HepG2 (cell line): ENCODE data around the gene GCH1. TPM values are rescaled to one million over a fixed set of nuclear protein-coding genes. Genes with fewer than 3 reads are reported as not detected.

Experiments
- ATAC-seq: fragments of 200-7000 bp; cut with Tn5 transposase; 3 replicates; pipeline ENCODE4 v1.9.1; 2020; ENCODE audit warnings: mild to moderate bottlenecking, moderate library complexity
- BruUV-seq: library from RNA; stranded (reverse); fragments of 400-500 nt; replicated peaks from 2 replicates; lab custom pipeline; 2021; lab: Mats Ljungman, UMichigan
- CTCF ChIA-PET: fragments of 300-600 bp; formaldehyde crosslinking; extraction: SDS; loops from one replicate; lab custom pipeline; 2021; ENCODE audit warnings: low total read pairs, inconsistent platforms, low intra/inter-chr PET ratio; lab: Yijun Ruan, JAX
- POLR2A ChIA-PET: fragments of 350-600 bp; sonication (Branson Sonifier 250); formaldehyde crosslinking; loops from one replicate; lab custom pipeline; 2020; ENCODE audit warnings: antibody characterized with exemption, inconsistent platforms; lab: Yijun Ruan, JAX
- DNase-seq: peaks from one replicate; pipeline ENCODE4 v3.0.0-alpha.2; 2015; ENCODE audit warnings: low spot score
- FAIRE-seq: peaks from 3 replicates; lab custom pipeline; 2011; peaks lifted over from hg19 to GRCh38; lab: Jason Lieb, UNC
- H2AFZ ChIP-seq: one replicate; pipeline ENCODE4 v1.6.1; 2011; ENCODE audit warnings: low read length, inconsistent platforms
- H3K27ac ChIP-seq: fragments of 300-600 bp; 3 replicates; pipeline ENCODE4 v1.8.0; 2011; ENCODE audit warnings: mixed run types, mild to moderate bottlenecking, mixed read lengths, low read length, inconsistent platforms; ENCODE audit not compliant: insufficient read depth; ENCODE audit errors: extremely low read length
- H3K27me3 ChIP-seq, 2 experiments: fragments of 200-600 bp in 1 of 2; 2 replicates in 1 of 2; 3 replicates in 1 of 2; pipeline versions ENCODE4 v1.6.0 to v1.8.0; 2011; ENCODE audit warnings: low read length in 2 of 2, mild to moderate bottlenecking in 2 of 2, moderate library complexity in 2 of 2, inconsistent platforms in 1 of 2; ENCODE audit not compliant: insufficient read depth in 2 of 2, control insufficient read depth in 1 of 2
- H3K36me3 ChIP-seq, 2 experiments: fragments of 200-600 bp in 1 of 2; replicated peaks in 1 of 2; 2 replicates in 1 of 2; 3 replicates in 1 of 2; pipeline versions ENCODE4 v1.5.1 to v1.8.0; 2011; ENCODE audit warnings: low read length in 2 of 2, inconsistent platforms in 1 of 2; ENCODE audit not compliant: insufficient read depth in 2 of 2, control insufficient read depth in 1 of 2
- H3K4me1 ChIP-seq: 2 replicates; pipeline ENCODE4 v1.5.1; 2012; ENCODE audit warnings: low read length, inconsistent platforms; ENCODE audit not compliant: insufficient read depth
- H3K4me2 ChIP-seq: 2 replicates; pipeline ENCODE4 v1.6.0; 2011; ENCODE audit warnings: low read depth, low read length, inconsistent platforms
- H3K4me3 ChIP-seq, 3 experiments: fragments of 200-600 bp in 1 of 3; sonication (generic), shearing (Covaris generic) in 1 of 3; replicated peaks in 1 of 3; 2 replicates each; pipeline ENCODE4 v1.5.1; 2011 to 2016; ENCODE audit warnings: low read length in 3 of 3, inconsistent platforms in 2 of 3, low read depth in 2 of 3, mild to moderate bottlenecking in 2 of 3, control low read depth in 1 of 3, mixed read lengths in 1 of 3; ENCODE audit not compliant: insufficient read depth in 1 of 3
- H3K79me2 ChIP-seq: one replicate; pipeline ENCODE4 v1.6.1; 2011; ENCODE audit warnings: low read length, inconsistent platforms; ENCODE audit not compliant: insufficient read depth
- H3K9ac ChIP-seq: 2 replicates; pipeline ENCODE4 v1.6.0; 2011; ENCODE audit warnings: mild to moderate bottlenecking, low read depth, low read length, inconsistent platforms; ENCODE audit not compliant: insufficient read depth
- H3K9me3 ChIP-seq: 2 replicates; pipeline ENCODE4 v1.5.1; 2012; ENCODE audit warnings: mild to moderate bottlenecking, low read length
- H4K20me1 ChIP-seq: 2 replicates; pipeline ENCODE4 v1.6.0; 2011; ENCODE audit warnings: inconsistent platforms, mild to moderate bottlenecking, low read length, moderate library complexity; ENCODE audit not compliant: insufficient read depth
- CREM ChIP-seq, 2 experiments: sonication (generic) in 1 of 2; formaldehyde crosslinking in 1 of 2; IDR thresholded peaks; 2 replicates each; pipeline versions ENCODE4 v1.4.0 to v1.6.1; 2016 to 2020; ENCODE audit warnings: antibody characterized with exemption in 1 of 2, mild to moderate bottlenecking in 1 of 2, missing genetic modification reagents in 1 of 2
- DRAP1 ChIP-seq: IDR thresholded peaks from 2 replicates; pipeline ENCODE4 v1.6.1; 2016; ENCODE audit warnings: missing genetic modification reagents, missing compliant biosample characterization
- GPN1 ChIP-seq: sonication (generic); formaldehyde crosslinking; IDR thresholded peaks from 2 replicates; pipeline ENCODE4 v1.5.1; 2020; ENCODE audit warnings: missing genetic modification reagents, borderline replicate concordance
- MAFF ChIP-seq: IDR thresholded peaks from 2 replicates; pipeline ENCODE4 v1.6.1; 2011; ENCODE audit warnings: low read depth, low read length, improper control_type of control experiment
- MEIS1 ChIP-seq: sonication (generic); formaldehyde crosslinking; IDR thresholded peaks from 2 replicates; pipeline ENCODE4 v1.9.0; 2021; ENCODE audit warnings: mild to moderate bottlenecking, missing genetic modification reagents, moderate library complexity, borderline replicate concordance
- PAX8 ChIP-seq: sonication (generic); formaldehyde crosslinking; IDR thresholded peaks from 2 replicates; pipeline ENCODE4 v1.8.0; 2022; ENCODE audit warnings: mild to moderate bottlenecking, missing genetic modification reagents, borderline replicate concordance
- POLR2AphosphoS2 ChIP-seq: IDR thresholded peaks from 2 replicates; pipeline ENCODE4 v1.6.1; 2011; ENCODE audit warnings: low read depth, low read length, improper control_type of control experiment
- ZNF224 ChIP-seq: sonication (generic); formaldehyde crosslinking; IDR thresholded peaks from 2 replicates; pipeline ENCODE4 v1.5.0; 2020; ENCODE audit warnings: mild to moderate bottlenecking, missing genetic modification reagents
- WGBS: methylation state at CpG from one replicate; pipeline ENCODE4 v1.1.6; 2017; ENCODE audit warnings: low lambda C conversion rate; 5-methylcytosine and 5-hydroxymethylcytosine counted together
- in situ Hi-C: cut with HindIII; loops from 2 replicates; pipeline ENCODE4 v1.10.0; 2017; ENCODE audit warnings: low pct_unique_long_range_greater_than_20kb; ENCODE audit not compliant: extremely low pct_ligation_motif_present
- intact Hi-C: fragments of 100-400 bp; cut with micrococcal nuclease; formaldehyde crosslinking; loops from one replicate; pipeline ENCODE4 v1.10.0; 2022; ENCODE audit not compliant: unreplicated experiment
- polyA plus RNA-seq, 8 experiments: library from polyadenylated mRNA; depleted of rRNA in 3 of 8; stranded (reverse) in 7 of 8; unstranded in 1 of 8; fragments of >200 nt; fragmentation: Illumina TruSeq in 4 of 8; extraction: Trizol in 4 of 8; gene quantifications; 2 replicates each; pipeline versions ENCODE4 v1.2.1 to v1.2.3, GENCODE V29; 2011 to 2016; ENCODE audit warnings: low read depth in 4 of 8, missing spikeins in 1 of 8, mixed read lengths in 1 of 8; ENCODE audit not compliant: insufficient read depth in 1 of 8
- total RNA-seq, 5 experiments: library from RNA; depleted of rRNA; stranded (reverse); fragments of >200 nt; fragmentation: Illumina TruSeq; extraction: Trizol; gene quantifications; 2 replicates each; pipeline ENCODE4 v1.2.3, GENCODE V29; 2016; ENCODE audit warnings: low read depth in 1 of 5
- TF ChIP-seq, protein P1 (sequence below): sonication (generic); formaldehyde crosslinking; conservative IDR thresholded peaks from 2 replicates; pipeline ENCODE4 v1.8.1; 2023; ENCODE audit warnings: missing genetic modification reagents

Gene GCH1
- total and polyA plus RNA-seq, 2 of the 13 experiments (the other 11 are each of a cell fraction or from before 2014, with no cell fraction given), result 15.0 to 25.2 TPM

- ChIA-PET CTCF (no interaction called here), POLR2A (no interaction called here)
- Histone ChIP-seq H3K9ac (no peak overlapping the region), H3K4me2 (no peak overlapping the region), H2AFZ (no peak overlapping the region), H4K20me1 (no peaks in the 10 kb centered on the region), H3K4me1 (peaks cover 29% of the 10 kb centered on the region), H3K36me3 (peaks cover 4 to 8% of the 10 kb centered on the region in 2 experiments; a peak in 2 of 5 replicates), H3K79me2 (peaks cover 9% of the 10 kb centered on the region), H3K9me3 (no peaks in the 10 kb centered on the region), H3K4me3 (no peak overlapping the region), H3K27ac (no peak overlapping the region), H3K27me3 (no peaks in the 10 kb centered on the region)
- DNase-seq (no peak), FAIRE-seq (no peak), ATAC-seq (no peak)
- TF ChIP-seq MAFF (no peak), MEIS1 (CRISPR knock-in tag) (no peak), ZNF224 (CRISPR knock-in tag) (no peak), CREM (IDR thresholded peaks at IDR 0.05) (no peak), CREM (CRISPR knock-in tag; IDR thresholded peaks at IDR 0.05) (no peak)
- BruUV-seq, result TSS peak; percentile 38
- intact Hi-C loops (no loop called here), in situ Hi-C loops (no loop called here)
These were observed 38.1 kb downstream of the GCH1 start for GRCh38 chr14:54864526-54864925.

GRCh38 chr14:54857830-54858269 is 44.8 kb downstream of the GCH1 start:
- POLR2A ChIA-PET, result no interaction called here
- H3K79me2 ChIP-seq, result no peaks in the 10 kb centered on the region
- no peak for FAIRE-seq

More at GRCh38 chr14:54857830-54858269, 44.8 kb downstream of the GCH1 start:
- Histone ChIP-seq H2AFZ (no peak overlapping the region), H3K4me1 (peaks cover 13% of the 10 kb centered on the region), H3K4me2 (no peak overlapping the region), H4K20me1 (no peaks in the 10 kb centered on the region), H3K27me3 (no peaks in the 10 kb centered on the region), H3K9ac (no peak overlapping the region), H3K4me3 (no peak overlapping the region), H3K9me3 (no peaks in the 10 kb centered on the region), H3K27ac (no peak overlapping the region), H3K36me3 (peaks cover 5 to 13% of the 10 kb centered on the region in 2 experiments)
- CTCF ChIA-PET, result no interaction called here
- in situ Hi-C loops (no loop called here), intact Hi-C loops (no loop called here)
- no peak for DNase-seq
- 96% methylated on average over 1 of the region's 1 CpG for WGBS
- no TSS peak for BruUV-seq
- no peak for TF ChIP-seq GPN1 (CRISPR knock-in tag)
- no peak for TF ChIP-seq PAX8 (CRISPR knock-in tag)
- TF ChIP-seq DRAP1, result no peak
- TF ChIP-seq POLR2AphosphoS2, result no peak
- TF ChIP-seq, protein P1, sequence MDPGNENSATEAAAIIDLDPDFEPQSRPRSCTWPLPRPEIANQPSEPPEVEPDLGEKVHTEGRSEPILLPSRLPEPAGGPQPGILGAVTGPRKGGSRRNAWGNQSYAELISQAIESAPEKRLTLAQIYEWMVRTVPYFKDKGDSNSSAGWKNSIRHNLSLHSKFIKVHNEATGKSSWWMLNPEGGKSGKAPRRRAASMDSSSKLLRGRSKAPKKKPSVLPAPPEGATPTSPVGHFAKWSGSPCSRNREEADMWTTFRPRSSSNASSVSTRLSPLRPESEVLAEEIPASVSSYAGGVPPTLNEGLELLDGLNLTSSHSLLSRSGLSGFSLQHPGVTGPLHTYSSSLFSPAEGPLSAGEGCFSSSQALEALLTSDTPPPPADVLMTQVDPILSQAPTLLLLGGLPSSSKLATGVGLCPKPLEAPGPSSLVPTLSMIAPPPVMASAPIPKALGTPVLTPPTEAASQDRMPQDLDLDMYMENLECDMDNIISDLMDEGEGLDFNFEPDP (CRISPR knock-in tag), result no peak
- ATAC-seq, result no peak
